Thyroid gland (tissue), 4 donors: ENCODE measurements around the gene RAB40B.

Experiments used
- CTCF ChIP-seq, 6 experiments: fragments of 200-600 bp in 3 of 6; fragments of 450-650 bp in 3 of 6; sonication (generic) in 3 of 6; IDR thresholded peaks; one replicate each; pipeline ENCODE4 v1.5.1; 2016 to 2019; ENCODE audit warnings: antibody characterized with exemption in 6 of 6, mild to moderate bottlenecking in 2 of 6, inconsistent platforms in 1 of 6, moderate library complexity in 1 of 6
- POLR2A ChIP-seq, 2 donors: fragments of 450-650 bp; IDR thresholded peaks; one replicate each; pipeline ENCODE4 v1.6.1; 2017; ENCODE audit warnings: antibody characterized with exemption in 2 of 2, mild to moderate bottlenecking in 2 of 2, moderate library complexity in 1 of 2

DNA sequence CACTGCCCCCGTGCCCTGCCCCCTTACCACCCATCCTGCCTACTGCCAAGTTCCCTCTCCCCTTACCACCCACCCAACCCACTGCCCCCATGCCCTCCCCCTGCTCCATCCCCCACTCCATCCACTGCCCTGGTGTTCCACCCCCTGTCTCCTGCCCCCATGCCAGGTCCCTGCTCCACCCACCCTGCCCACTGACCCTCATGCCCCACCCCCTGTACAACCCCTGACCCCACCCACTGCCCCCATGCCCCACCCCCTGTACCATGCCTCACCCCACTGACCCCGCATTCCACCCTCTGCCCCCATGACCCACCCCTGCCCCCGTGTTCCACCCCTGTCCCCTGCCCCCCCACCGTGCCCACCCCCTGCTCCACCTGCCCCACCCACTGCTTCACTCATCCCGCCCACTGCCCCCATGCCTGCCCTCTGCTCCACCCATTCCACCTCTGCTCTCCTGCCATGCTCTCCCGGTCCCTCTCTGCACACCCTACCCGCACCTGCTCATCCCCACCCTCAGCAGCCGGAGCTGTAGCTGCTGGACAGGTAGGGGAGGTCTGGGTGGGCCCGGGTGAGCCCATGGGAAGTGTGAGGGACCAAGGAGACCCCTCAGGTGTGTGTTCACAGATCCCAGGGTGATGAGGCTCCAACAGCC lies 10.7 kb upstream of the RAB40B start:
- TF ChIP-seq POLR2A (IDR thresholded peaks at IDR 0.05) (no peak), CTCF (IDR thresholded peaks at IDR 0.05) (no peak)
